Uterus (tissue), 4 donors: ENCODE data around the gene LMBRD1. TPM values are rescaled to one million over a fixed set of nuclear protein-coding genes. Genes with fewer than 3 reads are reported as not detected.
"Not testable (repeated sequence)": the region's sequence is repeated elsewhere in the genome, so short reads cannot be mapped to it uniquely, and the experiment has no call there.

Experiments
- DNase-seq, 2 donors: peaks; one replicate each; pipeline ENCODE4 v3.0.0-alpha.2; 2019 to 2020
- H3K27ac ChIP-seq, 2 donors: fragments of 200-600 bp; sonication (generic); 1 replicate in 1 of 2; 2 replicates in 1 of 2; pipeline ENCODE4 v1.5.1; 2016 to 2018
- H3K27me3 ChIP-seq, 2 donors: fragments of 200-600 bp; sonication (generic); one replicate each; pipeline ENCODE4 v1.5.1; 2018 to 2019; ENCODE audit warnings: control low read depth in 1 of 2
- H3K36me3 ChIP-seq, 2 donors: fragments of 200-600 bp; sonication (generic); one replicate each; pipeline ENCODE4 v1.5.1; 2019; ENCODE audit warnings: control low read depth in 1 of 2
- H3K4me1 ChIP-seq, 2 donors: fragments of 200-600 bp; sonication (generic); one replicate each; pipeline ENCODE4 v1.5.1; 2018 to 2019; ENCODE audit warnings: control low read depth in 1 of 2
- H3K4me3 ChIP-seq, 2 donors: fragments of 200-600 bp; sonication (generic); 1 replicate in 1 of 2; 2 replicates in 1 of 2; pipeline ENCODE4 v1.5.1; 2018 to 2019; ENCODE audit warnings: mild to moderate bottlenecking in 1 of 2
- H3K9me3 ChIP-seq, 2 donors: fragments of 200-600 bp; sonication (generic); one replicate each; pipeline ENCODE4 v1.5.1; 2019; ENCODE audit warnings: control low read depth in 1 of 2
- CTCF ChIP-seq, 4 experiments: fragments of 200-600 bp in 2 of 4; fragments of 450-650 bp in 2 of 4; sonication (generic) in 2 of 4; IDR thresholded peaks; one replicate each; pipeline ENCODE4 v1.5.1; 2016 to 2019; ENCODE audit warnings: antibody characterized with exemption in 4 of 4, mild to moderate bottlenecking in 2 of 4, moderate library complexity in 1 of 4
- POLR2A ChIP-seq, 2 donors: fragments of 450-650 bp; IDR thresholded peaks; one replicate each; pipeline ENCODE4 v1.6.1; 2016; ENCODE audit warnings: antibody characterized with exemption in 2 of 2, mild to moderate bottlenecking in 1 of 2, moderate library complexity in 1 of 2
- intact Hi-C: fragments of 100-400 bp; cut with DNase I; formaldehyde crosslinking; loops from one replicate; pipeline ENCODE4 v1.15.1; 2023; ENCODE audit warnings: low total_unique reads
- total RNA-seq, 4 donors: library from RNA; depleted of rRNA in 3 of 4; stranded (reverse); fragments of >200 nt in 3 of 4; gene quantifications; one replicate each; pipeline versions ENCODE4 v1.1.0 to v1.2.4, GENCODE V29; 2014 to 2023
- donor health status: DM: yes; HTN: yes; CAD: no.

LMBRD1 gene
- total RNA-seq, 4 donors from 2014 or later = 16.9 to 82.4 (median 69.9) TPM

GRCh38 chr6:69813508-69813907, 16.7 kb upstream of the LMBRD1 start:
- H3K27me3 ChIP-seq = no peaks in the 10 kb centered on the region
- TF ChIP-seq CTCF (IDR thresholded peaks at IDR 0.05) (no peak), POLR2A (IDR thresholded peaks at IDR 0.05) (no peak)
- no peaks in the 10 kb centered on the region for H3K4me1 ChIP-seq
- H3K36me3 ChIP-seq = no peaks in the 10 kb centered on the region
- H3K9me3 ChIP-seq = no peaks in the 10 kb centered on the region
- intact Hi-C loops = no loop called here
- DNase-seq = no peak
- H3K4me3 ChIP-seq = no peak overlapping the region
- no peak overlapping the region for H3K27ac ChIP-seq

DNA sequence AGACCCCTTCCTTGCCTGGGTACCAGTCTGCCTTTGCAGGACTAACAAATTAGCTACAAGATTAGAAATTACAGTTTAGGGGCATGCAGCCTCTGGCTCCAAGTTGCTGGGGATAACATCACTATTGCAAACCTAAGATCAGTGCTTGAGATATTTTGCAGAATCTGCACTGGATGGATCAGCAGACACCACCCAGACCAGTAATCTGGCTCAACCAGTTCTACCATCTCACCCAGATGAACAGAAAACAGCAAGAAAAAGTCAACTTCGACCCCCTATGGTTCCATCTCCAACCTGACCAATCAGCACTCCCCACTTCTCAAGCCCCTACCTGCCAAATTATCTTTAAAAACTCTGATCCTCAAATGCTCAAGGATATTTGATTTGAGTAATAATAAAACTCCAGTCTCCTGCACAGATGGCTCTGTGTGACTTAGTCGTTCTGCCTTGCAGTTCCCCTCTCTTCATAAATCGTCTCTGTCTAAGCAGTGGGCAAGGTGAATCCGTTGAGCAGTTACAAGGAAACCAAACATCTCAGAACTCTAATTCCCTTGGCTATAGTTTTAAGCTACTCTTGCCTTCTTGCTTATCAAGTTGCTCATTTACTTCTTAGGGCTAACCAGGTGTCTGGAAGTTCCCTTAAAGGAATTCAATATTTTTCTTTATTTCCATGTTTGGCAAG, 16.1 kb upstream of the LMBRD1 start:
- Histone ChIP-seq H3K9me3 (no peaks in the 10 kb centered on the region), H3K4me1 (no peaks in the 10 kb centered on the region), H3K36me3 (no peaks in the 10 kb centered on the region), H3K27ac (no peak overlapping the region), H3K27me3 (no peaks in the 10 kb centered on the region), H3K4me3 (no peak overlapping the region)
- intact Hi-C loops = no loop called here
- no peak for DNase-seq
- TF ChIP-seq CTCF (IDR thresholded peaks at IDR 0.05) (no peak), POLR2A (IDR thresholded peaks at IDR 0.05) (no peak)

- Histone ChIP-seq H3K4me3 (no peak overlapping the region), H3K36me3 (no peaks in the 10 kb centered on the region), H3K27me3 (no peaks in the 10 kb centered on the region), H3K9me3 (no peaks in the 10 kb centered on the region), H3K4me1 (no peaks in the 10 kb centered on the region), H3K27ac (no peak overlapping the region)
- TF ChIP-seq POLR2A (IDR thresholded peaks at IDR 0.05) (no peak), CTCF (IDR thresholded peaks at IDR 0.05) (no peak)
- no peak for DNase-seq
- intact Hi-C loops = no loop called here
Observed at GRCh38 chr6:69802995-69803394, 6.2 kb upstream of the LMBRD1 start.

- no peaks in the 10 kb centered on the region for H3K9me3 ChIP-seq
- H3K4me1 ChIP-seq = no peaks in the 10 kb centered on the region
- intact Hi-C loops = no loop called here
- H3K27me3 ChIP-seq = no peaks in the 10 kb centered on the region
- H3K27ac ChIP-seq = no peak overlapping the region
- no peak for DNase-seq
- H3K4me3 ChIP-seq = no peak overlapping the region
- no peaks in the 10 kb centered on the region for H3K36me3 ChIP-seq
- TF ChIP-seq POLR2A (IDR thresholded peaks at IDR 0.05) (no peak), CTCF (IDR thresholded peaks at IDR 0.05) (no peak)
Observed at GRCh38 chr6:69801711-69802110, 4.9 kb upstream of the LMBRD1 start.

GRCh38 chr6:69801225-69801624, 4.4 kb upstream of the LMBRD1 start:
- no peaks in the 10 kb centered on the region for H3K9me3 ChIP-seq
- no peaks in the 10 kb centered on the region for H3K36me3 ChIP-seq
- no peak overlapping the region for H3K27ac ChIP-seq
- TF ChIP-seq CTCF (IDR thresholded peaks at IDR 0.05) (no peak), POLR2A (IDR thresholded peaks at IDR 0.05) (no peak)
- no peak for DNase-seq
- intact Hi-C loops = no loop called here
- no peak overlapping the region for H3K4me3 ChIP-seq
- no peaks in the 10 kb centered on the region for H3K4me1 ChIP-seq
- H3K27me3 ChIP-seq = no peaks in the 10 kb centered on the region

DNA sequence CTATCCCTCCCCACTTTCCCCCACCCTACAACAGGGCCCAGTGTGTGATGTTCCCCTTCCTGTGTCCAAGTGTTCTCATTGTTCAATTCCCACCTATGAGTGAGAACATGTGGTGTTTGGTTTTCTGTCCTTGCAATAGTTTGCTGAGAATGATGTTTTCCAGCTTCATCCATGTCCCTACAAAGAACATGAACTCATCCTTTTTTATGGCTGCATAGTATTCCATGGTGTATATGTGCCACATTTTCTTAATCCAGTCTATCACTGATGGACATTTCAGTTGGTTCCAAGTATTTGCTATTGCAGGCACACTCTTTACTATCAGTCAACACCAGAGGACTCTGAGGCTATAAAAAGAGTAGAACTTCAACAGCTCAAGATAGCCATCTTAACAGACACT, 2.0 kb upstream of the LMBRD1 start:
- H3K36me3 ChIP-seq, H3K4me1 ChIP-seq, H3K4me3 ChIP-seq, DNase-seq, intact Hi-C loops, H3K27ac ChIP-seq, H3K27me3 ChIP-seq, H3K9me3 ChIP-seq: not testable (repeated sequence)
